Epithelial cell of esophagus (primary cell): Measurements from ENCODE around the gene MTRR.

Experiments
- DNase-seq: peaks from one replicate; pipeline ENCODE4 v3.0.0; 2010; ENCODE audit warnings: low read depth
- H3K4me3 ChIP-seq: 2 replicates; pipeline ENCODE4 v1.5.1; 2011; ENCODE audit warnings: mild to moderate bottlenecking, low read length, control low read depth
- TF ChIP-seq, protein P1 (sequence below): IDR thresholded peaks from 2 replicates; pipeline ENCODE4 v1.5.1; 2011; ENCODE audit warnings: low read depth, mild to moderate bottlenecking, low read length, control low read depth, inconsistent platforms; ENCODE audit not compliant: insufficient read depth; ENCODE audit errors: missing control alignments

Gene MTRR

DNA sequence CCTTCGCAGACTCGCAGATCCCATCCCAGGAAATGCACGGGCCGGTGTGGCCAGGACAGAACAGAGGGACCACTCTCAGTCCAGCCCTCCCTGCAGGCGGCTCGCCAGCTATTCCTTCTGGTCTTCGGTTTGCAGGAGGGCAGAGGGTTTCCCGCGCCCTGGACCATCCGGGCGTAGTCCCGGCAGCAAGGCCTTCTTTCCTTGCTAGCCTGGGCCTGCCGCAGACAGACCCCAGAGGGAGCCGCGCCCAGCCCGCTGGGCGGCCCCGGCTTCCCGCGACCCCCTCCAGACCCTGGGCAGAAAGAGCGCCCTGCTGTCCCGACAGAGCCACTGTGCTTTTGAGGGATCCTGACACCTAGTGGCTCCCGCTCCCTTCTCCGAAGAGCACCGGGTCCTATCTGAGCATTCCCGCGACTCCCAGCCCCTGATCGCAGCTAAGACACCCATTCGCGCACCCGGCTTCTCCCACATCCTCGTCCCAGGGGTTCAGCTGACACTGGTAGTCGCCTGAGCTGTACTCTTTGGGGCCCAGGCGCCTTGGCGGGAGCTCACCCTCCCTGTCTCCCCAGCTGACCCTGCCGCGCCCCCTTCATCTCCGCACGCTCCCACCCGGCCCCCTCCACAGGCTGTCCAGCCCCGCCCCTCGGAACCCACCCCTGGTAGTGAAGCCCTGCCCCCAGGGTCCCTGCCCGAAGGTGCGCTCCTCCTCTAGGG, 19.1 kb upstream of the MTRR start:
- peak overlapping the region; percentile 28 for H3K4me3 ChIP-seq
- peak; percentile 24 for DNase-seq
- TF ChIP-seq, protein P1, sequence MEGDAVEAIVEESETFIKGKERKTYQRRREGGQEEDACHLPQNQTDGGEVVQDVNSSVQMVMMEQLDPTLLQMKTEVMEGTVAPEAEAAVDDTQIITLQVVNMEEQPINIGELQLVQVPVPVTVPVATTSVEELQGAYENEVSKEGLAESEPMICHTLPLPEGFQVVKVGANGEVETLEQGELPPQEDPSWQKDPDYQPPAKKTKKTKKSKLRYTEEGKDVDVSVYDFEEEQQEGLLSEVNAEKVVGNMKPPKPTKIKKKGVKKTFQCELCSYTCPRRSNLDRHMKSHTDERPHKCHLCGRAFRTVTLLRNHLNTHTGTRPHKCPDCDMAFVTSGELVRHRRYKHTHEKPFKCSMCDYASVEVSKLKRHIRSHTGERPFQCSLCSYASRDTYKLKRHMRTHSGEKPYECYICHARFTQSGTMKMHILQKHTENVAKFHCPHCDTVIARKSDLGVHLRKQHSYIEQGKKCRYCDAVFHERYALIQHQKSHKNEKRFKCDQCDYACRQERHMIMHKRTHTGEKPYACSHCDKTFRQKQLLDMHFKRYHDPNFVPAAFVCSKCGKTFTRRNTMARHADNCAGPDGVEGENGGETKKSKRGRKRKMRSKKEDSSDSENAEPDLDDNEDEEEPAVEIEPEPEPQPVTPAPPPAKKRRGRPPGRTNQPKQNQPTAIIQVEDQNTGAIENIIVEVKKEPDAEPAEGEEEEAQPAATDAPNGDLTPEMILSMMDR = peak; percentile 37

DNA sequence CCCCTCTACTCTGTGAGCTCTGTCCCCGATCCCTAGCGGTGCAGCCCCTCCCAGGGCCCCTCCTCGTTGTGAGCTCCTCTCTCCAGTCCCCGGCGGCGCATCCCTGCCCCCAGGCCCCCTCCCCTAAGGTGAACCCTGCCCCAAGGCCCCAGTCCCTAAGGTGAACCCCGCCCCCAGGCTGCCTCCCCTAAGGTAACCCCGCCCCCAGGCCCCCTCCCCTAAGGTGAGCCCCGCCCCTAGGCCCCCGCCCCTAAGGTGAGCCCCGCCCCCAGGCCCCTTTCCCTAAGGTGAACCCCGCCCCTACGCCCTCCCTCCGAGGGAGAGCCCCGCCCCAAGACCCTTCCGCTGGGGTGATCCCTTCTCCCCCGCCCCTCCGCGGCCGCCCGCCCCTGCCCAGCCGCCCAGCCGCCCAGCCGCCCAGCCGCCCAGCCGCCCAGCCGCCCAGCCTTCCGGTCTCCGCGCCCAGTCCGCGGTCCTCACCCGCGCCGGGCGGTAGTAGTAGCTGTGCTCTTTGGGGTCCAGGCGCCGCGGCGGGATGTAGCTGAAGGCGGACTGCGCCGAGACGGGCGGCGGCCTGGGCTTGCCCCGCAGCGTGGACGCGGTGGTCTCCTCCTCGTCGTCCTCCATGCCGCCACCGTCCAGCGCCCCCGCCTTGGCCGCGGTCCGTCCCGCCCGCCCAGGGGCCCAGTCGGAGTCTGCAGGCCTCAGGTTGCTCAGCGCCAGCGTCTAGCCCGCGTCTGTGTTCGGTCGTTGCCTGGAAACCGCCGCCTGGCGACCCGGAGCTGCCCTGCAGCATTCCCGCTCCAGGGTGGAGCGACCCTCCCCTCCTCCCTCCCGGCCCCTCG, 18.3 kb upstream of the MTRR start, which contains the start of gene CFAP90:
TSS of gene CFAP90 (minus strand) at position 739 of the 845 bp plus-strand sequence. CDS start at position 627, 112 bp downstream.
- TF ChIP-seq, protein P1 = peak; percentile 26
- H3K4me3 ChIP-seq = peak within 1 kb of the TSS; percentile 28
- peak; percentile 34 for DNase-seq

DNA sequence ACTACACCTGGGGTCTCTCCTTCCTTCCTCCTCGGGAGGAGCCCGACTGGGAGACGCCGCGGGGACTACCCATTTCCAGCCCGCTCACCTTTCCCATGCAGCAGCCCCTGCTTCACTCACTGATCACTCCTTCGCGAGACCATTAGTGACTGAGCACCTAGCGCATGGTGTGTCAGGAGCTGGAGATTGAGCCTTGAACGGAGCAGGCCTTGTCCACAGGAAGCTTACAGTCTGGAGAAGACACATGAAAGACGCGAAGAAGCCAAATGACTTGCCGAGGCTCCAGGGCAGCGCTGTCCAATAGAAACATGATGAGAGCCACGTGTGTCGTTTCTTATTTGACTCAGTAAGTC, 17.7 kb upstream of the MTRR start:
- peak overlapping the region; percentile 16 for H3K4me3 ChIP-seq

DNA sequence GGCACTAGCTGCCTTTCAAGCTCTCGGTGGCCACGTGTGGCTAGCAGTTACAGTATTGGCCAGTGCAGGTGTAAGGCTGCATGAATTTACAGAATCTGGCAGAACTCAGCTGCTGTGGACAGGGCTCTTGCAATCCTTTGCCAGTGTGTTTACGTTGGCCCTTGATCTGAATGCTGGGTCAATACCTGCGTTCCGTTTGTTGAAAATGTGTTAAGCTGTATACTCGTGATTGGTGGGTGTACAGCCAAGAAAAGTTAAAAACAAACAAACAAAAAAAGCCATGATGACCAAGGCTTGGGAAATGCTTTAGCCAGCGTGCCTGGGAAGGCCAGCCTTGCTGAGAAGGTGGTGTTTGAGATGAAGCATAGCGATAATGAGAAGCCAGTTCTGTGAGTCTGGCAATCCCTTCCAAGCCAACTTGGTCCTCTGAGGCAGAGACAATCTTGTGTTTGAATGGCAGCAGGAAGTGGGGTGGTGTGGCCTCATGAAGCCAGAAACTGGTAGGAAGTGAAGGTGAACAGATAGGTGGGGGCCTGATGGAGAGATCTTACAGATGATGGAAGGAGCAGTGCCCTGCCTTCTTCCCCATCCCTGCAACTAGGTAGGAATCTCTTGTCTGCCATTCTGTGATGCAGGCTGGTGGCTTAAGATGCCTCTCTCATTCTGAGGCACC, 17.2 kb upstream of the MTRR start:
- DNase-seq = no peak
- TF ChIP-seq, protein P1 = no peak
- H3K4me3 ChIP-seq = no peak overlapping the region

More for the DNA sequence above, 17.7 kb upstream of the MTRR start:
- TF ChIP-seq, protein P1 = no peak
- no peak for DNase-seq

DNA sequence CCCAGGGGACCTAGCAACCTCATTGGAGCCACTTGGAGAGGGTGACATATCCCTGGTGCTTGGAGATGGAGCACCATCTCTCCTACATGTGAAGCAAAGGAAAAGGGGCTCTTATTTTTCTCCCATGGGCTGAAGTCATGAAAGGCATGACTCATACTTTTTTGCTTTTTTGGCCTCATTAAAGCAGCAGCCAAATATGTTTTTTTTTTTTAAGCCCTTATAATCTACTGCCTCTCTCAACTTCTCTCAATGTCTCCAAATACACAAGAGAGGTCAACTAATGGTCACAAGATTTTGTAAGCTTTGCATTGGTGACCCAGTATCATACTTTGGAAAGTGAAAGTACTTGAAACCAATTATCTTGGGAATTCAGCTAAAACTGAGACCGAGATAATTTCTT, 16.4 kb upstream of the MTRR start:
- H3K4me3 ChIP-seq = no peak overlapping the region
- TF ChIP-seq, protein P1 = no peak
- DNase-seq = no peak

DNA sequence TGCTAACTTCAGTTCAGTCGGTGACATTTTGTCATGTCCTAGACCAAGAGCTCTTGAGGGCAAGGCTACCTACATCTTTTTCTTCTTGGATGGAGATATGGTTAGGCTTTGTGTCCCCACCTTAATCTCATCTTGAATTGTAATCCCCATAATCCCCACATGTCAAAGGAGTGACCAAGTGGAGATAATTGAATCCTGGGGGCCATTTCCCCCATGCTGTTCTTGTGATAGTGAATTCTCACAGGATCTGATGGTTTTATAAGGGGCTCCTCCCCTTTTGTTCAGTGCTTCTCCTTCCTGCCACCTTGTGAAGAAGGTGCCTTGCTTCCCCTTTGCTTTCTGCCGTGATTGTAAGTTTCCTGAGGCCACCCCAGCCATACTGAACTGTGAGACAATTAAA, 16.0 kb upstream of the MTRR start:
- DNase-seq = no peak
- TF ChIP-seq, protein P1 = no peak
- H3K4me3 ChIP-seq = no peak overlapping the region
